ENCODE results near the gene WDR19. TPM values are rescaled to one million over a fixed set of nuclear protein-coding genes. Genes with fewer than 3 reads are reported as not detected.
"Not testable (repeated sequence)": the region's sequence is repeated elsewhere in the genome, so short reads cannot be mapped to it uniquely, and the experiment has no call there.

The WDR19 gene
- polyA plus RNA-seq, 1 donor = 21.7 TPM

DNA sequence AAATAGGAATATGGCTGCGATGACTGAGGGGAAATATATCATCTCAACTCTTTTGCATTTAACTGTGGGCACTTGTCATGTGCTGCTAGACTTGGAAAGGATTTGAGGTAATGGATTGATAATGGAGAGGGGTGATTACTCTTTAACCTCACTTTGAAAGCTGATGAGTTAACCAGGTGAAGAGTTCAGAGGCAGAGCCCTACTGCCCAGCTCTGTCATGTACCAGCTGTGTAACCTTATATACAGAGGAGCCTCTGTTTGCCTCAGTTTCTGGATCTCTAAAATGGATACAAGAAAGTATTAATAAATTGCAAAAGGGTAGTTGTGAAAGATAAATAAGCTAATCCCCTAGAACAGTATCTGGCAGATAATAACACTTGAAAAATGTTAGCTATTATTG lies 51.5 kb downstream of the WDR19 start:
- DNase-seq = no peak

DNA sequence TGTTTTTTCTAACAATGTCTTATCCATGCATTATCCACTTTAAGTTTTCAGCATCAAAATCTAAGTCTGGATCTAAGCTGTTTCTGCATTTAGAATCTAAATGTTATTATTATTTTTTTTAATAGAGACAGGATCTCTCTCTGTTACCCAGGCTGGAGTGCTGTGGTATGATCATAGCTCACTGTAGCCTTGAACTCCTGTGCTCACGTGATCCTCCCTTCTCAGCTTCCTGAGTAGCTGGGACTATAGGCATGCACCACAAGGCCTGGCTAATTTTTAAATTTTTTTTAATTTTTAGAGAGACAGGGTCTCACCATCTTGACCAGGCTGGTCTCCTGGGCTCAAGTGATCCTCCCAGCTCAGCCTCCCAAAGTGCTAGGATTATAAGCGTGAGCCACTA lies 52.7 kb downstream of the WDR19 start:
- DNase-seq = no peak

DNA sequence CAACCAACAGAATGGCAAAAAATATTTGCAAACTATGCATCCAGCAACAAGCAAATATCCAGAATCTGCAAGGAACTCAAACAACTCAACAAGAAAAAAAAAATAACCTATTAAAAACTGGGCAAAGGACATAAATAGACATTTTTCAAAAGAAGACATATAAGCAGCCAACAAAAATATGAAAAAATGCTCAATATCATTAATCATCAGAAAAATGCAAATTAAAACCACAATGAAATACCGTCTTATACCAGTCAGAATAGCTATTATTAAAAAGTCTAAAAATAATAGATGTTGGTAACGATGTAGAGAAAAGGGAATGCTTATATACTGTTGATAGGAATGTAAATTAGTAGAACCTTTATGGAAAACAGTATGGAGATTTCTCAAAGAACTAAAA lies 53.4 kb downstream of the WDR19 start:
- no peak for DNase-seq

DNA sequence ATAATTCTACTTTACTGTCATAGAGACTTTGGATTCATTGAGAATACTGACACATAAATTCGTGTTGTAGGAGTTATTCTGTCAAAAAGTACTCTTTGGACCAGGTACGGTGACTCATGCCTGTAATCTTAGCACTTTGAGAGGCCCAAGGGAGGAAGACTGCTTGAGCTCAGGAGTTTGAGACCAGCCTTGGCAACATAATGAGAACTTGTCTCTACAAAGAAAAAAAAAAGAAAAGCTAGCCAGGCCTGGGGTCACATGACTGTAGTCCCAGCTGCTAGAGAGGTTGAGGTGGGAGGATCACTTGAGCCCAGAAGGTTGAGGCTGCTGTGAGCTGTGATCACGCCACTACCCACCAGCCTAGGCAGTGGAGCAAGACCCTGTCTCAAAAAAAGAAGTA lies 54.9 kb downstream of the WDR19 start:
- no peak for DNase-seq

DNA sequence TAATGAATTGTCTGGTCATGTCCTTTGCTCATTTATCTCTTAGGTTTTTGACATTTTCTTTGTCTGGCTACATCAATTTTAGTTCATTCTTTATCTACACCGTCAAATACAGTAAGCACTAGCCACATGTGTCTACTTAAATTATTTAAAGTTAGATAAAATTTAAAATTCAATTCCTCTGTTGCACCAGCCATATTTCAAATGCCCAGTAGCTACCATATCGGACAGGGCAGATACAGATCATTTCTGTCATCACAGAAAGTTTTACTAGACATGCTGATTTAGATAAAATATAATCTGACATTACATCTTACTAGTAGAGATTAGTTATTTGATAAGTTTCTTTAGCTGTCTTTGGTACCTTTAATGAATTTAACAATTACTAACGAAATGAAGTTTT lies 61.1 kb downstream of the WDR19 start:
- DNase-seq = no peak

DNA sequence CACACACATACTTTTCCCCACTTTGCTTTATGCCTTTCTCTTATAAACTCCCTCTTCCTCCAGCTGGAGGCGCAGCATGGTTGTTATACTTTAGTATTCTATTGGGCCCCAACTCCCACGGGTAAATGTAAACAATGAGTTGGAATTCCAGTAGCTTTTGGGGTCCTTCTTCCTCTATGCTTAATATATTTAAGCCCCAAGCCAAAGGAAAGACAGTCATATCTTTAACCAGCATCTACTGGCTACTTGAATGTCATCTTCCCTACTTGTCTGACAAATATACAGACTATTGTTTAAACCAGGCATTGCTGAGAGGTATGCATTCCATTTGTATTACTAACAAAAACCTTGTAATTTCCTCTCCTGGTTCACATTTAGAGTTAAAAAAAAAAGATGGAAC lies 72.9 kb downstream of the WDR19 start:
- no peak for DNase-seq

DNA sequence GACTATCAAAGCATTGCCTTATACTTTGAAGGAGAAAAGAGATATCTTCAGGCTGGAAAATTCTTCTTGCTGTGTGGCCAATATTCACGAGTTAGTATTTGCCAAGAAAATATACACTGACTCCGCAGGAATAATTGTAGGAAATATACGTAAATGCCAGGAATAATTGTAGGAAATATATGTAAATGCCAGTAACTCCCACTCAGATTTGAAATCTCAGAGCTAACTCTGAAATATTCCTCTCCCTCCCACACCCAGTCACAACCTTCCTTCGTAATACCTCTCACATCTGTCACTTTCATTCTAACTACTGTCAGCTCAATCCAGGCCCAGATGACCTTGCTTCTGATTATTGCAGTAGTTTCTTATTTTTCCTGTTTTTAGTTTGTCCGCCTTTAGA lies 73.5 kb downstream of the WDR19 start:
- DNase-seq = peak; percentile 14

DNA sequence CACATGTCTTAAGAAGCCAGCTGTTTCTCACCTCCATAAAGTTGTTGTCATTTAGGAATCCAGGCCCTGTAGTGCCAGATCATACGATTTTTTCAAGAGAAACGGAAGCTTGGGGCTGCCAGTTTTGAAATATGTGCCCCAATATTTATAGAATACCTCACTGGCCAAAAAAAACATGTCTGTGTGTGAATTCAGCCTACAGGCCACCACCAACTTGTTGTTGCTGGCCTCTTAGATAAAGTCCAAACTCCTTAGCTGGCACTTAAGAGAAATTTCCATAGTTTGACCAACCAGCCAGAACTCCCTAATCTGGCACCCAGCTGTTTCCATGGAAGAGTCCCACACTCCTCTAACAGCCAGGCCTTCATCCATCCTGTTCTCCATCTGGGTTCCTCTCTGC lies 74.1 kb downstream of the WDR19 start:
- no peak for DNase-seq

DNA sequence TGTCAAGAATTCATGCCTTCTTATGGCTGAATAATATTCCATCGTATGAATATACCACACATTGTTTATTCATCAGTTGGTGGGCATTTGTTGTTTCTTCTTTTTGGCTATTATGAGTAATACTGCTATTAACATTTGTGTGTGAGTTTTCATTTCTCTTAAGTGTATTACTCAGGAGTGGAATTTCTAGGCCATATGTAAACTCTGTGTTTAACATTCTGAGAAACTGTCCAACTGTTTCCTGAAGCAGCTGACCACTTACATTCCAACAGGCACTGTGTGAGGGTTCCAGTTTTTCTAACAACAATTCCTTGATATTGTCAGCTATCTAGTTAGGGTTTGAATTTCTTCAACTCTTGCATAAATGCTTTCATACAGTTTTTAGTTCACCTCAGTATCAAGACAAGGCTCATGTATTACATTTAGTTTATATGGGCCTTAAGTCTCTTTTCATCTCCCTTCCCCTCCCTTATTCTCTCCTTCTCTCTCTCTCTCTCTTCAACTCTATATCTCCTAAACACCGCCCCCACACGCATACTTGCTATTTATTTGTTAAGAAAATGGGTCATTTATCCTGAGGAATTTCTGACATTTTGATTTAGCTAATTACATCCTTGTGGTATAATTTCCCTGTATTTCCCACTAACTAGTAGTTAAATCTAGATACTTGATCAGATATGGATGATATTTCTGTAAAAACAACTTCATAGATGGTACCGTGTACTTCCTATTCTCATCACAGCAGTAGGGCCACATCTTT lies 77.4 kb downstream of the WDR19 start:
- no peak for DNase-seq

DNA sequence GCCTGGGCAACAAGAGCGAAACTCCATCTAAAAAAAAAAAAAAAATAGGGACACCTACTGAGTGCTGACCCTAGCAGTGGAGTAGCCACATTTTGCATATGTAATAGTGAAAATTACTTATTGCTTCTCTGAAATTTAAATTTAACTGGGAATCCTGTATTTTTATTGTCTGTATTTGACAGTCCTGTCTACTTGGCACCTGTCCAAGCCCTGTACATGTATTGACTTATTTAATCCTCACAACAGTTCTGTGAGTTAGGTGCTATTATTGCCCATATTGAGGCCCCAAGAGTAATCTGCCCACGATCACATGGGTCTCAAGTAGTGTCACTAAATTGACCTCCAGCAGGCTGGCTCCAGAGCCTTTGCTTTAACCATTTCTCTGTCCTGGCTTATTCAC lies 81.6 kb downstream of the WDR19 start:
- DNase-seq = no peak

DNA sequence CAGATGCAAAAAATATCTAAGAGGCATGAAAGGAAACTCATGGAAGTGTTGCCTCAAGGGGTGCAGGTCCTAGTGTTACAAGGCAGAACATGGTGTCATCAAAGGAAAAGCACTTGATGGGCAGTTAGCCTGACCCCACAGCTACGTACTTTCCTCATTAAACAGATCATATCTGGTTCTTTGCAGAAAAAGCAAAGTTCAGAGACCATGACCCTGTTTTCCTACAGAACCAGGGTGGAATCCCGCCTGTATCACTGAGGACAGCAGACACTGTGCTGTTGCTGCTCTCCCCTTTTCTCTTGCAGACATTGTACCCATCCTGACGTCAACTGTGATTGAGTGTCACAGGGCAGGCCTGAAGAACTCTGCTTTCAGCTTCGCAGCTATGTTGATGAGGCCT lies 92.2 kb downstream of the WDR19 start:
- no peak for DNase-seq

DNA sequence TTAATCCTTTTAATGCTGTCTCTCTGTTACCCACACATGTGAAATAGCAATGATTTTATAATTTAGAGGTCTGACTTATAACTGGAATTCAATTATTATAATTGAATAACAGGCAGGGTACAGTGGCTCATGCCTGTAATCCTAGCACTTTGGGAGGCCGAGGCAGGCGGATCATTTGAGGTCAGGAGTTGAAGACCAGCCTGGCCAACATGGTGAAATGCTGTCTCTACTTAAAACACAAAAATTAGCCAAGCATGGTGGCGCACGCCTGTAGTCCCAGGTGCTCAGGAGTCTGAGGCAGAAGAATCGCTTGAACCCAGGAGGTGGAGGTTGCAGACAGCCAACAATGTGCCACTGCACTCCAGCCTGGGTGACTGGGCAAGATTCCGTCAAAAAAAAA lies 95.3 kb downstream of the WDR19 start:
- not testable (repeated sequence) for DNase-seq

DNA sequence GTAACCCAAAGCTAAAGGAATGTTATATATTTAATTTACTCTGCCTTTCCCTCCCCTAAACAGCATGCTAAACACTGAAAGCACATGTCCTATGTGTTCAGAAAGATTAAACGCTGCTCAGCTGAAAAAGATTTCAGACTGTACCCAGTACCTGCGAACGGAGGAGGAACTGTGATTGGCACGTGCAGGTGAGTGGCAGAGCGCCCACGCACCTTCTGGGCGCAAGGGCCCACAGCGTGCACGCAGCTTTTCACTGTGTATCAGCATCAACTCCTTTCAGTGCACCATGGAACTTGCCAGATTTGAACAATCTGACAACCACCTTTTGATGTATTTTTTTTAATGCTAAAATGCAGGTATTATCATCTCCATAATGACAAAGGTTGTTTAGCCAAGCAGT lies 96.1 kb downstream of the WDR19 start:
- DNase-seq = no peak

DNA sequence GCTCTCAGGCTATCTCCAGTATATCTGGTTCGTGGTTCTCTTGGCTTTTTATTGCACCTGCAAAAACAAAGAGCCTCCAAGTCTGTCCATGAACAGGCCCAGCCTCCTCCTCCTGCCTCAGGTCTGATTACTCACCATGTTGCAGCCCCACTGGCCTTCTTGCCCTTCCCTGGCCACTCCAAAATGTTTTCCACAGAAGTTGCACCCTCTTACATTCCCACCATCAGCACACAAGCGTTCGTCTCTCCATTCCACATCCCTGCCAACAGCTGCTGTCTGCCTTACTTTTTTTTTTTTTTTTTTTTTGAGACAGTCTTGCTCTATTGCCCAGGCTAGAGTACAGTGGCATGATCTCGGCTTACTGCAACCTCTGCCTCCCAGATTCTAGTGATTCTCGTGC lies 97.1 kb downstream of the WDR19 start:
- DNase-seq = no peak

DNA sequence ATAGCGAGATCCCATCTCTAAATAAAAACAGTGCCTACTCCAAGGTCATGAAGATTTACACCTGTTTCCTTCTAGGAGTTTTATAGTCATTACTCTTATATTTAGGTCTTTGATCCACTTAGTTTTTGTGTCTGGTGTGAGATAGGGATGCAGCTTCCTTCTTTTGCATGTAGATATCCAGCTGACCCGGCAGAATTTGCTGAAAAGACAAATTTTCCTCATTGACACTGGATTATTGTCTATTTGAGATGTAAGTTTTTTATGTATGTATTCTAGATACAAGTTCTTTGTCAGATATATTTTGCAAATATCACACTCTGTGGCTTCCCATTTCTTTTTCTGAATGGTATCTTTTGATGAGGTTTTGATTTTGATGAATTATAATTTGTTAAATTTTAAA lies 98.4 kb downstream of the WDR19 start:
- DNase-seq = no peak

DNA sequence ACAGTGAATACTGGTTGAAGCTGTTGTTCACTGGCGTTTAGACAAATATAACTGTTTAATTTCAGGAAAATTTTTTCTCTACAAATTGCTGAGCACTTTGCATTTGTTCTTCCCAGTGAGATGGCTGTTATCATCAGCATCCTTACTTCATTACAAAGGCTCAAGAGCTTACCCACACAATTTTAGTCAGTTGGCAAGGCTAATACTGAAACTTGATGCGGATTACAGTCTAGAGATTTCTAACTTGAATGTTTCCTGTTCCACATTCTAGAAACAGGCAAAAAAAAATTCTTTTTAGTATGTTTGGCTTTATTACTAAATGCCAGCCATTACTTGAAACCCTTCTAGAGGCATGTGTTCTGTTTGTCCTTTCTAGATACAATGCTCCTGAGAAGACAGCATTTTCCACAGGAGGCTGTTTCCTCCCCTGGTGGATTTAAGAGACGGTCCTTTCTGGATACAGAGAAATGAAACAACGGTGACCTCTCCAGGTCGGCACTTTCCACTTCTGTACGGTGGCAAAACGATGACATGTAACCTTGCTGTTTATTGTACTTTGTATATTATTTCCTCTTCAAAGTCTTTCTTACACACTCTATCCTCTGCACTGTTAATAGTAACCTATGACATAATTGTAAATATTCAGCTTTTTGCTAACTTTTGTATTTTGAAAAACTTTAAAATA lies 102.9 kb downstream of the WDR19 start:
- no peak for DNase-seq

DNA sequence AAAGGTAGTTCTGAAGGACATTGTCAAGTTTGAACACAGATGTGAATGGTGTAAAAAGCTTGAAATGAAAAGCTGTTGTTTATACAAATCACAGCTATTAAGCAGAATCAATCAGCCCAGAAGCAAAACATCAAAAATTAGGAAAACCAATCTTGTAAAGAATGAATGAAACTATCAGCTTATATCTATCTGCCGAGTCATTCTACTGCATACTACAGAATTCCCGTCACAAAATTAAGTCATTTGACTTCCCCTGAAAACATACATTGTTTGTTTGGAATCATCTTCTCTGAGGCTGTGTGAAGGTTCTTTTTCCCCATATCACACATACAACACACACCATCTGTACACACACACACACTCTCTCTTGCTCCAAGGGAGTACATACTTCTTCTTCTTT lies 103.5 kb downstream of the WDR19 start:
- no peak for DNase-seq

DNA sequence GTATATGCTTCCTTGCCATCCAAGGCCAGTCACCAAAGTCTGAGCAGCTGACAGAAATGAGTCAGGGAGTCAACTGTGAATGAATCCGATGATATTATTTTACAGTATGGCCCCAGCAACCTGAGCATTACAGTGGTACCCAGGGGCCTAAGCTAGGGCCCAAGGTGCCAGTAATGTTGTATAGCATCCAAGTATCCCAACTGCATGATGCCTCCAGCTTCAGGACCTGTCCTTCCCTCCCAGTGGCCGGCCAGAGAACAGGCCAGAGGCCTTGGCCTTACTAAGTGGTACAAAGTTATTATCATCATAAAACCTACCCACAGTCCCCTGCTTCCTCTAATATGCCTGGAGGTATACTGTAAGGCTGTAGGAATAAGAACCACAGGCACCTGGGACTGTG lies 103.9 kb downstream of the WDR19 start:
- no peak for DNase-seq

DNA sequence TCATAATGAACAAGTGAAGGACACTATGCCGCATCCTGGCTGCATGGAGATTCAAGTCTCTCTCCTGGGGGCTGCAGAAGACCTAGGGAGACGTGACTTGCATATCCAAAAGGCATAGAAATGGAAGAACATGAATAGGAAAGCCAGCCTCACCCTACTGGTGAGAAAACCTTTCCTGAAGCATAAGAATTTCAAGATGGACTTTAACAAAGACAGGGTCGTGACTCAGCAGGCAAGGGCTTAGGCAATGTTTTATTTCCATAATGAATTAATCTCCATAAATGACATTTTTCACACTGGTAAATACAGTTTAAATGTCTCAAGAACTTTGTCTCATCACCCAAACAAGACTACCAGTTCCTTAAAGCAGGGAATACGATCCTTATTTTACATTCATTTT lies 104.9 kb downstream of the WDR19 start:
- no peak for DNase-seq

DNA sequence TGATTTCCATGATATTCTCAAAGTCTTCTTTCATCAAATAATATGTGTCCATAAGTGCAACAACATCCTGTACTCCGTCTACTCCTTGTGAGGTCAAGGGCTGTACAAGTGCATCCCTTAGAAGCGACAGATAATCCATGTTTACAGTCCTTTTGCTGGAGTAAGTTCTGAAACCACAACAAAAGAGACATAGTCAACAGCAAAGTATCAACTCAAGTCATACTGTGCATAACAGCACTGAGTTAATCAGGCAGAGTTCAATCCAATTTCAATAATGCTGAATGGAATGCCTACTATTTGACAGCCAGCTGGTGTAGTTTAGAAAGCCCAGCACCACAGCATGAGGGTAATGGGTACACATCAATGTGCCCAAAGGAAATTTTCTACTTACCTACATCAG lies 109.4 kb downstream of the WDR19 start:
- no peak for DNase-seq

DNA sequence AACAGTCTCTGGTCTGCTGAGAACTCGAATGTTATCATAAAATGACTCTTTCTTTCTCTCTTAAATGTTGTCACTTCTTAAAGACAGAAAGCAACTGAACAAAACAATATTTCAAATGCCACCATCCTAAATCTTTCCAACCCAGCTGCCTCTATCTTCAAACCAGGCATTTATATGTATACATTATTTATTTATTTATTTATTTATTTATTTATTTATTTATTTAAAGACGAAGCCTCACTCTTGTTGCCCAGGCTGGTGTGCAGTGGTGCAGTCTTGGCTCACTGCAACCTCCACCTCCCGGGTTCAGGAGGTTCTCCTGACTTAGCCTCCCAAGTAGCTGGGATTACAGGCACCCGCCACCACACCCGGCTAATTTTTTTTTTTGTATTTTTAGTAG lies 110.1 kb downstream of the WDR19 start:
- not testable (repeated sequence) for DNase-seq

DNA sequence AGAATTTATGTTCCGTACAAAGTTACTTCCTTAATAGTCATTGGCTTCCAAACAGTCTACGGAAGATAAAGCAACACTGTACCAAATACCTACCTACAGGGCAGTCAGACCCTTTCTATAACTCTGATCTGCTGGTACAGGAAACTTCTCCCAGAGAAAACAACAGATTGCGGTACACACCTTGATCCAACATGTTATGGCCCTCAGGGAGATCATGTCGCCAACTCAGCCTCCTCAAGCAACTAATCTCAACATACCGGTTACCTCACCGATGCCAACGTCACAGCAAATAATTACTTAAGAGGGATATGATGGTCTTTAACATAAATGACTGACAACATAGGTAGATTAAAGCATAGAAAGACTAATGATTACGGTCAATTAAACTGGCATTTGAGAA lies 113.5 kb downstream of the WDR19 start:
- no peak for DNase-seq

DNA sequence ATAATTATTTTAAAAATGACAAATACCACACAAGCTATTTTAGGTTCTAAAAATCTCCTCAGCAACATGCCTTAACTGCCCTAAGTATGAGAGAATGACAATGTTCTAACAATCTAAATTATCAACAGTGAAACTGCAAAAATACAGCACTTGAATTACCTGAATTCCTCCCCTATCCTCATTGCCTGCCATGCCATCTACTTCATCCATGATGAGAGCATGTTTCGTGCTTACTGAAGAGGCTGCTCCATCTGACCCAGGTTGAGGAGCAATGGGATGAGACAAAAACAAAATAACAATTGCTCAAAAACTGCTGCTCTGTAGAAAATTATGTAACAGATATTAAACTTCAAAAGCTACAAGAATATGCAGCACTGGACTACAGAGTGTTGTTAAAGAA lies 120.6 kb downstream of the WDR19 start:
- no peak for DNase-seq

DNA sequence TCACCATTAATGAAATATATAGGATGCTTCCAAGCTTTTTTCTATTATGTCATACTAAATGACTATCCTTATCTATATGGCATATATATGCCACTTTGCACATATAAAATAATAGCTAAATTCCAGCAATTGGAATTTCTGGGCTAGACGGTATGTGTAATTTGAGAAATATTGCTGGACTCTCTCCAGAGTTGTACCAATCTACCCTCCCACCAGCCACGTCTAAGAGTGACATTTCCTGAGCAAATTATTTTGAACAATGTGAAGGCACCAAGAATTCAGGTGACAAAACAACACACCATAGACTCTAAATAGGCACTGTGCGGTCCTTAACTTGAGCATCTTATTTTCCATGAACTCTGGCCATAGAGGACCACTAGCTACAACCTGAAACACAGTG lies 121.5 kb downstream of the WDR19 start:
- no peak for DNase-seq

DNA sequence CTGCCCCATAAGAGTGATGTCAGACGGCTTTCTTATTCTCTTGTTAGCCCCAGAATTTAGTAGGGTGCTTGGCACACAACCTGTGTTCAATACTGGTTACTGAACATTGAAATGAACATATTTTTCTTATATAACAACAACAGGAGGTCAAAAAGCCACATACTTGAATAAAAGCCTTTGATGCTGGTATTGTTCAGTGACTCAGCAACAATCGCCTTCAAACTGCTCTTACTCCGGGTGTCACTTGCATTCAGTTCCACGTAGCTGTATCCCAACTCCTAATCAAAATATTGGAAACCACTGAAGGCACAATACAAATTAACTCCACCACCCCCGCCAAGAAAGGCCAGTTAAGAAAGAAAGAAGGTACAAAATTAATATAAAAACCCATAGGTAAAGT lies 122.3 kb downstream of the WDR19 start:
- DNase-seq = no peak
